Mononuclear cell (primary cell): ENCODE results near the gene VPS51. TPM values are rescaled to one million over a fixed set of nuclear protein-coding genes. Genes with fewer than 3 reads are reported as not detected.

Source experiments
- H3K27me3 ChIP-seq: 2 replicates; pipeline ENCODE4 v1.6.0; 2011; ENCODE audit warnings: low read length, control low read depth; ENCODE audit not compliant: insufficient read depth
- H3K4me1 ChIP-seq: 2 replicates; pipeline ENCODE4 v1.5.1; 2011; ENCODE audit warnings: mild to moderate bottlenecking, low read length, control low read depth; ENCODE audit not compliant: insufficient read depth
- H3K4me3 ChIP-seq: 2 replicates; pipeline ENCODE4 v1.5.1; 2011; ENCODE audit warnings: mild to moderate bottlenecking, low read length, moderate library complexity
- H3K9me3 ChIP-seq: 2 replicates; pipeline ENCODE4 v1.5.1; 2011; ENCODE audit warnings: low read depth, mild to moderate bottlenecking, control low read depth, low read length
- total RNA-seq: library from RNA; depleted of rRNA; stranded (reverse); fragments of >200 nt; gene quantifications from one replicate; pipeline ENCODE4 v1.2.3, GENCODE V29; 2012

VPS51 gene
- total RNA-seq, 1 donor, result 397 TPM

DNA sequence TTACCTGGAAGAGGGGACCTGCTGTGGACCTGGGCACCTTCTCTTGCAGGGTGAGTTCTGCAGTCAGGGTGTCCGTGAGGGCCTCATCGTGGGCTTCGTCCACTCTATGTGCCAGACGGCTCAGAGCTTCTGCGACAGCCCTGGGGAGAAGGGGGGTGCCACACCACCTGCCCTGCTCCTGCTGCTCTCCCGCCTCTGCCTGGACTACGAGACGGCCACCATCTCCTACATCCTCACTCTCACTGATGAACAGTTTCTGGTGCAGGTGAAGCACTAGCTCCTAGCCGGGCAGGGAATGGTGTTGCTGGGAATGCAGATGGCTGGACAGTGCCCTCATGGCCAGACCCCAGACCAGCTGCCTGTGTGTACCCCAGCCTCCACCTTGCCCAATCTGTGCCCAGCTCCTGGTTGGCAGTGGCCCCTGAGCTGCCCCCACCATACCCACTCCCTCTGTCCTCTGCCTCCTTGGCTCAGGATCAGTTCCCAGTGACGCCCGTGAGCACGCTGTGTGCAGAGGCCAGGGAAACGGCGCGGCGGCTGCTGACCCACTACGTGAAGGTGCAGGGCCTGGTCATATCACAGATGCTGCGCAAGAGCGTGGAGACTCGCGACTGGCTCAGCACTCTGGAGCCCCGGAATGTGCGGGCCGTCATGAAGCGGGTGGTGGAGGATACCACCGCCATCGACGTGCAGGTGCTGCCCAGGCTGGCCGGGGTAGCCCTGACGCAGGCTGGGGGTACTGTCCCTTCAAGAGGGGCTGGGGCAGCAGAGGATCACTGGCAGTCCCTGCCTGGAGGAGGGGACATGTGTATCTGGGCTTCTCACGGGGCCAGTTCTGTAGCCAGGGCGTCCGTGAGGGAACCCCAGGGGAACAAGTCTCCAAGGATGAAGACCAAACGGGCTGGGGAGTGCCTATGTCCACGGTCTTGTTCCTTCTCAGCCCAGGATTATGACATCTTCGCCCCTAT lies 13.5 kb downstream of the VPS51 start:
- Histone ChIP-seq H3K27me3 (no peaks in the 10 kb centered on the region), H3K4me1 (peaks cover 36% of the 10 kb centered on the region), H3K9me3 (no peaks in the 10 kb centered on the region), H3K4me3 (no peak overlapping the region)

DNA sequence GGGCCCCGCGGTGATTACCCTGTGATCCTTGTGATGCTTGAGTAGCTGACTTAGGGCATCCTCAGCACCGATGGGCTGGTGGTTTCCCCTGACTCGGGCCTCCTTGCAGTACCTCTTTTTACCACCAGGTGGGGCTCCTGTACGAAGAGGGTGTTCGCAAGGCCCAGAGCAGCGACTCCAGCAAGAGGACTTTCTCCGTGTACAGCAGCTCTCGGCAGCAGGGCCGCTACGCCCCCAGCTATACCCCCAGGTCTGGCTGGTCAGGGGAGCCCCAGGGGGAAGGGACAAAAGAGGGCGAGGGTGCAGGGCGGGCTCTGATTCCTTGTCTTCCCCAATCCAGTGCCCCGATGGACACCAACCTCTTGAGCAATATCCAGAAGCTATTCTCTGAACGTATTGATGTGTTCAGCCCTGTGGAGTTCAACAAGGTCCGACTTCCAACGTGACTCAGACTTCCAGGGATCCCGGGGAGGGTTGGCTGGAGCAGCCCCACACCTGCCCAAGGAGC lies 14.4 kb downstream of the VPS51 start:
- no peak overlapping the region for H3K4me3 ChIP-seq
- peaks cover 36% of the 10 kb centered on the region for H3K4me1 ChIP-seq
- no peaks in the 10 kb centered on the region for H3K27me3 ChIP-seq
- H3K9me3 ChIP-seq, result no peaks in the 10 kb centered on the region

DNA sequence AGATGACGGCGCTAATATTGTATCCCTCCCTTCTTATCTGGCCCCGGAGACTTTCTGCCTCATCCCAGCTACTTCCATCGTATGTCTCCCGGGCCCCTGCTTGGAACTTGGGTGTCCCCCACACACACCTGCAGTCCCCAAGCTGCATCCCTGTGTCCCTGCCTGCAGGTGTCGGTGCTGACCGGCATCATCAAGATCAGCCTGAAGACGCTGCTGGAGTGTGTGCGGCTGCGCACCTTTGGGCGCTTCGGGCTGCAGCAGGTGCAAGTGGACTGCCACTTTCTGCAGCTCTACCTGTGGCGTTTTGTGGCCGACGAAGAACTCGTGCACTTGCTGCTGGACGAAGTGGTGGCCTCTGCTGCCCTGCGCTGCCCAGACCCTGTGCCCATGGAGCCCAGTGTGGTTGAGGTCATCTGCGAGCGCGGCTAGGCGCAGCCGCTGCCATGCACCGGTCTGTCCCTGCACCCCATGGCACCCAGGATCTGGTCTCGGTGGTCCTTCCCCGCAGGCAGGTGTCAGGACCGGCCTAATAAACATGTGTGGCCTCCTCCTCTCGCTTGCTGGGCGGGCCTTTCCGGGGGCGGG lies 15.2 kb downstream of the VPS51 start:
- H3K4me3 ChIP-seq, result no peak overlapping the region
- no peaks in the 10 kb centered on the region for H3K9me3 ChIP-seq
- peaks cover 41% of the 10 kb centered on the region for H3K4me1 ChIP-seq

DNA sequence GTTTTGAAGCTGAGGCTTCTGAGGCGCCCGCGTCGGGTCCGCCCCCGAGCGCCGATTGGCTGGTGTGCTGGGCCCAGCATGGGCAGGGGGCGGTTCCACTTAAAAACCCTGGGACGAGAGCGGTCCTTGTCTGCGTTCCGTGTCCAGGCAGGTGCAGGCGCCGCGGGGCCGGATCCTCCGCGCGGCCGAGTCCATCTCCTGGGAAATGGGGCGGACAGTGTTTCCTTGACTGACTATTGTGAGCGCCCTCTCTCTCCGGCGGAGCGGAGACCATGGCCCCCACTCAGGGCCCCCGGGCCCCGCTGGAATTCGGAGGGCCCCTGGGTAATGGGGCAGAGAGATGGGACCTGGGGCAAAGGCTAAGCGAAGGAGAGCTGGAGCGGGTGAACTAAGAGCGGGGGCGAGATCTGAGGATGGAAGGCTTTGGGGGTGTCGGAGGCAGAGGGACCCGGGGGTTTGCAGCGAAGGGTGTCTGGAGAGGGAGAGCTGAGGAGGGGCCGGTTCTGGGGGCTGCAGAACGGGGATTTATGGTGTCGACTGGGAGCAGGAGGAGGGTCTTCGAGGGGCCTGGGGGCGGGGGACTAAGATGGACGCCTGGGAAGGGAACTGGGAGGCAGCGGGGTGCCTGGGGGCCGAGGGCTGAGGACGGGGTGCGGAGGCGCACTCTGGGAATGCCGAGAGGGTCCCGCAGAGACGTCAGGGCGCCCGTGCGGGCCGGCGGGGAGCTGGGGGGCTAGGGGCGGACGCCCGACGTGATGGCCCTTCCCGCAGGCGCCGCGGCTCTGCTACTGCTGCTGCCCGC lies 15.9 kb downstream of the VPS51 start, which contains the start of gene TM7SF2:
TM7SF2 (plus strand) TSS at position 129 of the 802 bp plus-strand sequence; CDS start at position 273, 144 bp downstream.
- peak within 1 kb of the TSS; percentile 44 for H3K4me3 ChIP-seq
- H3K27me3 ChIP-seq, result no peaks in the 10 kb centered on the region
- peaks cover 48% of the 10 kb centered on the region for H3K4me1 ChIP-seq
- H3K9me3 ChIP-seq, result no peaks in the 10 kb centered on the region

More for the DNA sequence above, 15.2 kb downstream of the VPS51 start:
- H3K27me3 ChIP-seq, result no peaks in the 10 kb centered on the region

DNA sequence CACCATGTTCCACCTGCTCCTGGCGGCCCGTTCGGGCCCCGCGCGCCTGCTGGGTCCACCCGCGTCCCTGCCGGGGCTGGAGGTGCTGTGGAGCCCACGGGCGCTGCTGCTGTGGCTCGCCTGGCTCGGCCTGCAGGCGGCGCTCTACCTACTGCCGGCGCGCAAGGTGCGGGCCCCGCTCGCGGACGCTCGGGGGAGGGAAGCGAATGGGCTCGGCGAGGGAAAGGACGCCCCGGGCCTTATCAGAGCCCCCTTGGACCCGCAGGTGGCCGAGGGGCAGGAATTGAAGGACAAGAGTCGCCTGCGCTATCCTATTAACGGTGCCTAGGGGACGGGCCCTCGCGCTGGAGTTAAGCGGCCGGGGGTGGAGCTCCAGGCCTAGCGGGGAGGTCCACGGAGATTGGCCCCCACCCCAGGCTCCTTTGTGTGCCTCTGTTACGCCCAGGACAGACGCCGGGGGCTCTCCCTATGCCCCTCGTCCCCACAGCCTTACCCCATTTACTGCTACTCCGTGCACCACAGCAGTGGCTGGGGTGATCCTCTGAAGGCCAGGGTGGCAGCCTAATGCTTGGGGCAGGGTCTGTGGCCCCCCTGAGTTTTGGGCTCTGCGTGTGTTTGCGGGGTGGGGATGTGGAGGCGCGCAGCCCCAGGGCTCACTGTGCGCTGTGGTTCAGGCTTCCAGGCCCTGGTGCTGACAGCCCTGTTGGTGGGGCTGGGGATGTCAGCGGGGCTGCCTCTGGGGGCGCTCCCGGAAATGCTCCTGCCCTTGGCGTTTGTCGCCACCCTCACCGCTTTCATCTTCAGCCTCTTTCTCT lies 16.7 kb downstream of the VPS51 start:
- Histone ChIP-seq H3K4me1 (peaks cover 52% of the 10 kb centered on the region), H3K27me3 (no peaks in the 10 kb centered on the region), H3K4me3 (peak overlapping the region; percentile 44), H3K9me3 (no peaks in the 10 kb centered on the region)

DNA sequence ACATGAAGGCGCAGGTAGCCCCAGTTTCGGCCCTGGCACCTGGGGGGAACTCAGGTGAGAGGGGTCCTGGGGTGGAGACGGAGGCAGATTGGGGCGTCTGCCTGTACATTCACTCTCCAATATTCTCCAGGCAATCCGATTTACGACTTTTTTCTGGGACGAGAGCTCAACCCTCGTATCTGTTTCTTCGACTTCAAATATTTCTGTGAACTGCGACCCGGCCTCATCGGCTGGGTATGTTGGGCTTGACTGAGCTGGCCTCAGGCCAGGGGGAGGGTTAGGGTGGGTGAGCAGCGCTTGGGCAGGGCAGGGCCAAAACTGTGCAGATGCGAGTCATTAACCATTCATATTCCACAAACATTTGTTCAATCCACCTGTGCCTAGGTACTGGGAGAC lies 17.3 kb downstream of the VPS51 start:
- Histone ChIP-seq H3K27me3 (no peaks in the 10 kb centered on the region), H3K9me3 (no peaks in the 10 kb centered on the region), H3K4me3 (no peak overlapping the region), H3K4me1 (peaks cover 57% of the 10 kb centered on the region)

DNA sequence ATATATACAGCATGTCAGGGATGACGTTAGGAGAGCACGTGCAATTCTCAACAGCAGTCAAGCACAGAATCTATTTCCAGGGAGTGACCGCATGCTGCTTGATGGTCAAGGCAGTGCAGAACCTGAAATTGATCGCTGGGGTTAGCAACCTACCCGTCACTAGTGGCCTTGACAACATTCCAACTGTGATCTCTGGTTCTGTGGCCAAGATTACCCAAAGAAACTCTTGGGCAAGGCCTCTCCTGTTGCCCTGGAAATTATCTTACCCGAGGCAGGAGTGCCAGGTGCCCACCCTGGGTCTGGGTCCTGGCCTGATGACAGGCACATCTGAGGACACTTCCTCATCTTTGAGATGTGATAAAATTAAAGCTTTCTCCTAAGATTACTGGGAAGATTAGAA lies 17.8 kb downstream of the VPS51 start:
- H3K4me3 ChIP-seq, result no peak overlapping the region
- H3K4me1 ChIP-seq, result peaks cover 59% of the 10 kb centered on the region
- H3K9me3 ChIP-seq, result no peaks in the 10 kb centered on the region
- no peaks in the 10 kb centered on the region for H3K27me3 ChIP-seq

DNA sequence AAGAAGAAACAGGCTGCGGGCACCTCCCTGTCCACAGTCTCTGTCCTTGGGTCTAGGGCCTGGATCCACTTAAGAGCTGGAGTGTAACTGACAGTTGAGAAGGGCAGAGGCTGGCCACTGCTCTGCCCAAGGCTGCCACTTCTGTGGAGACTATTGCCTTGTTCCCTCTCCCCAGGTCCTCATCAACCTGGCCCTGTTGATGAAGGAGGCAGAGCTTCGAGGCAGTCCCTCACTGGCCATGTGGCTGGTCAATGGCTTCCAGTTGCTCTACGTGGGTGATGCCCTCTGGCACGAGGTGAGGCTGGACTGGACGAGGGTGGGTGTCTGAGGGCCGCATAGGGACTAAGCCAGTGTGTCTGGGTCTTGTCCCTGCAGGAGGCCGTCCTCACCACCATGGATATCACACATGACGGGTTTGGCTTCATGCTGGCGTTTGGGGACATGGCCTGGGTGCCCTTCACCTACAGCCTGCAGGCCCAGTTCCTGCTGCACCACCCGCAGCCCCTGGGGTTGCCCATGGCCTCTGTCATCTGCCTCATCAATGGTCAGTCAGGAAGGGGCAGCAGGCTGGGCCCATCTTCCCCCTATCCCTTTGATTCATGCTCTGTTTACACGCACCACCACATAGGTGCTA lies 18.6 kb downstream of the VPS51 start:
- H3K9me3 ChIP-seq, result no peaks in the 10 kb centered on the region
- peaks cover 59% of the 10 kb centered on the region for H3K4me1 ChIP-seq
- H3K4me3 ChIP-seq, result no peak overlapping the region
- no peaks in the 10 kb centered on the region for H3K27me3 ChIP-seq

DNA sequence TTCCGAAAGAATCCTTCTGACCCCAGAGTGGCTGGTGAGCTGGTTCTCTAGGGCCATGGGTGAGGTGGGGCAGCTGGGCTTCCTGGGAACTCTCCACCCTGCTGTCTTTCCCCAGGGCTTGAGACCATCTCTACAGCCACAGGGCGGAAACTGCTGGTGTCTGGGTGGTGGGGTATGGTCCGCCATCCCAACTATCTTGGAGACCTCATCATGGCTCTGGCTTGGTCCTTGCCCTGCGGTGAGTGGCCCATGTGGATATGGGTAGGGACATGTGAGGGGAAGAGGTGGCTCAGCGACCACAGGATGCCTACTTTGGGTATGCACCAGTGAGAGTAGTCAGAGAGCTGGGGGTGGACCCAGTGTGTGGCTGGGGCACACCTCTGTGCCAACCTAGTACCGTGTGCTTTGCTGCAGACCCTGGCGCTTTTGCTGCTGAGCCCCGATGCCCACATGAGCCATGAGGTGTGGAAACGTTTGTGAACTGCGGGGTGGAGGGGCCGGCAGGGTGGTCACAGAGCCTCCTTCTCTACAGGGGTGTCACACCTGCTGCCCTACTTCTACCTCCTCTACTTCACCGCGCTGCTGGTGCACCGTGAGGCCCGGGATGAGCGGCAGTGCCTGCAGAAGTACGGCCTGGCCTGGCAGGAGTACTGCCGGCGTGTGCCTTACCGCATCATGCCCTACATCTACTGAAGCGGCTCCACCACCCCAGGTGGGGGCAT lies 19.5 kb downstream of the VPS51 start:
- Histone ChIP-seq H3K4me1 (peaks cover 56% of the 10 kb centered on the region), H3K9me3 (no peaks in the 10 kb centered on the region), H3K27me3 (no peaks in the 10 kb centered on the region), H3K4me3 (no peak overlapping the region)

DNA sequence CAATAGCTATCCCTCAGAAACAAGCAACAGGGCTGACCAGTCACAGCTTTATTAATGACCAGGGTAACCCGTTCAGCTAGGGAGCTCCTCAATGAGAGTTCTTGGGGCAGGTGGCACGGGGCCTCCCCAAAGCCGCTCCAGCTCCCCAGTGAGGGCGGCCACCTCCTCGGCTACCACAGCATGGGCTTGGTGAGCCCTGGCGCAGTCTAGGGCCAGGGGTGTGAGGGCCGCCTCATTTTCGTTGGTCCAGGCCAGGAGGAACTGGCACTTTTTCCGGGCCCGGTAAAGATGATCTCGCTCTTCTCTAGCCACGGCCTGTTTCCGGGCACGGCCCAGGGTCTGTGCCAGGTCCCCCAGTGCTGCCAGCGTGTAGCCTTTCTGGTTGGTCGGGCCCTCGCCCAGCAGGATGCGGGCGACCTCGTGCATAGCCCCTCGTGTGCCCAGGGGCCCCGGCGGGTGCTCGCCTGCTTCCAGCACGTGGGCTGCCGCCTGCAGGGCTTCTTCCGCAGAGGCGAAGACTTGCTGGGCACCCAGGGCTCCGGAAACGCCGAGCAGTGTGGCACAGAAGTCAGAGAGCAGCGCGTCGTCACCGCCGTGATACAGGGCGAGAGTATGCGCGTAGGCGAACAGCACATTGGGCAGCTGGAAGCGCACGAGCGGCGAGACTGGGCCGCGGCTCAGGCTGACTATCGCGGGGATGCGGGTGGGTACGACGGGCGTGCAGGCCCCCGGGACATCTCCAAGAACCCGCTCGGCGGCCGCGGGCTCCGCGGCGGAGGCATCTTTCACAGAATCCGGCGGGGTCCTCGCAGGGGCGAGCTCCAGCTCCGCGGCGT lies 20.6 kb downstream of the VPS51 start:
- H3K4me3 ChIP-seq, result peak overlapping the region; percentile 68
- H3K9me3 ChIP-seq, result no peaks in the 10 kb centered on the region
- H3K27me3 ChIP-seq, result no peaks in the 10 kb centered on the region
- peaks cover 56% of the 10 kb centered on the region for H3K4me1 ChIP-seq

DNA sequence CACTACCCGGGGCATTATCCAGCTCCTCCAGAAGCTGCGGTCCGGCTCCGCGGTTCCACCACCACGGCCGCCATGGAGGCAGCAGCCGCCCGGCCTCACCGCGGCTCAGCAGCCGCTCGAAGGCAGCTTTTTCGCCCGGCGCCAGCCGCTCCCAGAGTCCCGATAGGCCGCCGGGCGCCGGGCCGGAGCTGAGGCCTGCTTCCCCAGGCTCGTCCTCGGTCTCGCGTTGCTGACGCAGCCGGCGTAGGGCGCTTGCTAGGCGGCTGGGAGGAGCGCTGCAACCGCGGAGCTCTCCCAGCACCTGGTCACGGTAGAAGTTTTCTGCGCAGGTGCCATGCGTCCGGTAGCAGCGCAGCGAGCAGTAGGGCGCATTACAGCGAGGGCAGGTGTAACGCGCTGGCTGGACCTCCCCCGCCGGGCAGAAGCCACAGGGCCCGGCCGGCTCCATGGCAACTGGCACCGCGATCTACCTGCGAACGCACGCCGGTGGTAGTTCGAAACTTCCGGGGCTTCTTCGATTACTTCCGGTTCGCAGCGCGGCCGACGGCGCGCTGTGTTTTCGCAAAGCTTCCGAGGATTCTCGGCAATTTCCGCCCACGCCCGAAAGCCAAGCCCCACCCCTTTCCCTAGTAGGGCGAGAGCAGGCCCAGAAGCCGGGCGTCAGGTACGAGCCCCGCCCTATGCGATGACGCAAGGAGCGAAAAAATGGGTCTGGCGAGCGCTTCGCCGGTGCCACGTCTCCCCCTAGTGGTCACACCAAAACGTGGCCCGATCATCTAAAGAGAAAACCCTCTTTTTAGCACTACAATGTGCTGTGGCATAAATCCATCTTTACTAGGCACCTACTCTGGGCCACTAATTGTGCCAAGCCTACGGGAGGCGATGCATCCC lies 21.4 kb downstream of the VPS51 start, which contains the start of gene ZNHIT2:
ZNHIT2 (minus strand) TSS at position 496 of the 891 bp plus-strand sequence; CDS start at position 448, 48 bp downstream.
- Histone ChIP-seq H3K4me1 (peaks cover 48% of the 10 kb centered on the region), H3K9me3 (no peaks in the 10 kb centered on the region), H3K4me3 (peak within 1 kb of the TSS; percentile 68), H3K27me3 (no peaks in the 10 kb centered on the region)
